NB4 (cell line): ENCODE data around the gene CC2D2B.
"Not testable (repeated sequence)": the region's sequence is repeated elsewhere in the genome, so short reads cannot be mapped to it uniquely, and the experiment has no call there.

Experiments
- DNase-seq: peaks from one replicate; pipeline ENCODE4 v3.0.0; 2010; ENCODE audit warnings: low read depth
- H3K4me3 ChIP-seq: one replicate; pipeline ENCODE4 v1.5.1; 2011; ENCODE audit warnings: mild to moderate bottlenecking, low read depth, low read length, moderate library complexity
- MAX ChIP-seq: IDR thresholded peaks from 2 replicates; pipeline ENCODE4 v1.6.1; 2011; ENCODE audit warnings: low read depth, low read length
- MYC ChIP-seq: IDR thresholded peaks from 2 replicates; pipeline ENCODE4 v1.6.1; 2011; ENCODE audit warnings: low read depth, low read length
- POLR2A ChIP-seq: IDR thresholded peaks from 2 replicates; pipeline ENCODE4 v1.6.1; 2011; ENCODE audit warnings: mild to moderate bottlenecking; ENCODE audit not compliant: insufficient read length; ENCODE audit errors: extremely low read depth
- TF ChIP-seq, protein P1 (sequence below): IDR thresholded peaks from one replicate; pipeline ENCODE4 v1.5.1; 2012; ENCODE audit warnings: low read depth, low read length

Gene CC2D2B

DNA sequence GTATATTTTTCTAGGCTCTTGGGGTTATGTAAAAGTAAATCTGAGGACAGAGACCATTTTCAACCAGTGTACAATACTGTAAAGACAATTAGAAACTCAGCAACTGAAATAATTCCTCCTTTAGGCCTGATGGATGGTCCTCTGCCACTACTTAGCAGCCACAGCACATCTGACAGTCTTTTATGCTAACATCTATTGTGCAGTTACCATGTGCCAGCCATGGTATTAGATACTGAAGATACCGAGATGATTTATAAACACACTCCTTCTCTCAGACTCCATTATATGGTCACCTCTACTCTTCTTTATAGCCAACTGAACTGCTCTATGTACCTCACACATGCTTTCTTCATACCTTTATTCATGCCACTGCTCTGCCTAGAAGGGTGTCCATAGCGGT is 74.4 kb downstream of the CC2D2B start:
- TF ChIP-seq POLR2A = no peak
- TF ChIP-seq, protein P1, sequence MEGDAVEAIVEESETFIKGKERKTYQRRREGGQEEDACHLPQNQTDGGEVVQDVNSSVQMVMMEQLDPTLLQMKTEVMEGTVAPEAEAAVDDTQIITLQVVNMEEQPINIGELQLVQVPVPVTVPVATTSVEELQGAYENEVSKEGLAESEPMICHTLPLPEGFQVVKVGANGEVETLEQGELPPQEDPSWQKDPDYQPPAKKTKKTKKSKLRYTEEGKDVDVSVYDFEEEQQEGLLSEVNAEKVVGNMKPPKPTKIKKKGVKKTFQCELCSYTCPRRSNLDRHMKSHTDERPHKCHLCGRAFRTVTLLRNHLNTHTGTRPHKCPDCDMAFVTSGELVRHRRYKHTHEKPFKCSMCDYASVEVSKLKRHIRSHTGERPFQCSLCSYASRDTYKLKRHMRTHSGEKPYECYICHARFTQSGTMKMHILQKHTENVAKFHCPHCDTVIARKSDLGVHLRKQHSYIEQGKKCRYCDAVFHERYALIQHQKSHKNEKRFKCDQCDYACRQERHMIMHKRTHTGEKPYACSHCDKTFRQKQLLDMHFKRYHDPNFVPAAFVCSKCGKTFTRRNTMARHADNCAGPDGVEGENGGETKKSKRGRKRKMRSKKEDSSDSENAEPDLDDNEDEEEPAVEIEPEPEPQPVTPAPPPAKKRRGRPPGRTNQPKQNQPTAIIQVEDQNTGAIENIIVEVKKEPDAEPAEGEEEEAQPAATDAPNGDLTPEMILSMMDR = no peak
- no peak for TF ChIP-seq MYC
- TF ChIP-seq MAX = no peak
- no peak overlapping the region for H3K4me3 ChIP-seq
- DNase-seq = no peak

DNA sequence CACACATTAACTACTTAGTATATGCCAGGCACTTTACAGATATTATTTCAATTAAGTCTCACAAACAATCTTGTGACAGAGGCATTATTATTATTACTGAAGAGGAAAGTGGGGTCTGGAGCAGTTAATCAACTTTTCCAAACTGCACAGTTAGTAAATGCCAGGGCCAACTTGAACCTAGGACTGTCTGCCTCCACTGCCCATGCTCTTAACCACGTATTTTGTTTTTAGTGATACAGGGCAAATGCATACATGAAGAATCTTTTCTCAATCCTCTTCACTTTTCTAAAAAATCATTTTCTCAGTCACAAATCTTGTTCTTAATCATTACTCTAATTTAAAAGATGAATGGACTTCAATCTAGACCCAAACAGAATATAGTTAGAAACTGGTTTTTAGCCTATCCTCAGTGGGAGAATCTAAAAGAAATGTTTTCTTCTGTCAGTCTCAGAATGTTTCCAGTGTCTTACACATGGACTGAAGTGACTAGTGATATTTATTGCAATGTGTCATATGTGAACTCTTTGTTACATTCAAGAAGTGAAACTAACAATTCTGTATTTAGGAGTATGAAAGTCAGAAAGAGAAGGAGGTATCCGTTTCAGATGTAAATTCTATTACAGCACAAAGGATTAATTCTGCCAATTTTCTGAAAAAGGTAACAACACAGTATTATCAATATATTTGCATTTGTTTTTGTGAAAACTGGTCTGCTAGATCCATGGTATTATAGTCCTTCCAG is 80.1 kb downstream of the CC2D2B start:
- DNase-seq = no peak
- no peak overlapping the region for H3K4me3 ChIP-seq

GRCh38 chr10:95988702-95989101 is 80.9 kb downstream of the CC2D2B start:
- DNase-seq = no peak
- TF ChIP-seq MAX (no peak), POLR2A (no peak), MYC (no peak)
- TF ChIP-seq, protein P1 = no peak
- no peak overlapping the region for H3K4me3 ChIP-seq

More for the DNA sequence above, 80.1 kb downstream of the CC2D2B start:
- no peak for TF ChIP-seq MAX
- no peak for TF ChIP-seq POLR2A
- TF ChIP-seq MYC = no peak
- TF ChIP-seq, protein P1 = no peak

GRCh38 chr10:95994376-95994775 is 86.6 kb downstream of the CC2D2B start:
- not testable (repeated sequence) for H3K4me3 ChIP-seq, DNase-seq

DNA sequence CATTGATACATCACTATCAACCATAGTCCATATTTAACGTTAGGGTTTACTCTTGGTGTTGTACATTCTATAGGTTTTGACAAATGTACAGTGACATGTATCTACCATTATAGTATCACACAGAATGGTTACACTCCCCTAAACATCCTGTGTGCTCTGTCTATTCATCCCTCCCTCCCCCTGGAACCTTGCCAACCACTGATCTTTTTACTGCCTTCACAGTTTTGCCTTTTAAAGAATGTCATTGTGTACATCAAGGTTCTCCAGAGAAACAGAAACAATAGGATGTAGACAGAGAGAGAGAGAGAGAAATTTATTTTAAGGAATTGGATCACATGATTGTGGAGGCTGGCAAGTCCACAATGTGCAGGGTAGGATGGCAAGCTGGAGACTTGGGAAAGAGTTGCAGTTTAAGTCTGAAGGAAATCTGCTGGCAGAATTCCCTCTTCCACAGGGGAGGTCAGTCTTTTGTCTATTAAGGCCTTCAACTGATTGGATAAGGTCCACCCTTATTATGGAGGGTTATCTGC is 90.5 kb downstream of the CC2D2B start:
- TF ChIP-seq, protein P1 = no peak
- TF ChIP-seq MYC (no peak), MAX (no peak), POLR2A (no peak)
- H3K4me3 ChIP-seq = no peak overlapping the region
- DNase-seq = no peak

- TF ChIP-seq MYC (no peak), POLR2A (no peak), MAX (no peak)
- TF ChIP-seq, protein P1 = no peak
- DNase-seq = no peak
- no peak overlapping the region for H3K4me3 ChIP-seq
These were observed 106.2 kb downstream of the CC2D2B start for GRCh38 chr10:96013956-96014355.
